ENCODE results near the gene PAFAH2.

PAFAH2 gene

DNA sequence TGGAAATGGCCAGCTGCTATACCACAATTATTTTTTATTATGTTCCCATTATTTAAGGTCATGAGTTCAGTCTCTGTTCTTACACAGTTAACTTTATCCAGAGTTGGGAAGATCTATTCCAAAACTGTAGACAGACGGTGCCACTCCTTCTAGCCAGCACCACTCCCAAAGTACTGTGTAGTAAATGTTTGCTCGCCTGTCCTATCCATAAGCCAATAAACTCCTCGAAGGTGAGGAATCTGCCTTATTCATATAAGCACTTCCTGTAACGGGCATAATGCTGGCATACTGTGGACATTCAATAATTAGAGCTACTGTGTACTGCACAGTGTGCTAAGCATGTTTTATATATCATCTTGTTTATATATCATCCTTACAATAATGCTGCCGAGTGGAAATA lies 65.5 kb downstream of the PAFAH2 start:
- no peak for DNase-seq (ENCODE audit: low spot score)

DNA sequence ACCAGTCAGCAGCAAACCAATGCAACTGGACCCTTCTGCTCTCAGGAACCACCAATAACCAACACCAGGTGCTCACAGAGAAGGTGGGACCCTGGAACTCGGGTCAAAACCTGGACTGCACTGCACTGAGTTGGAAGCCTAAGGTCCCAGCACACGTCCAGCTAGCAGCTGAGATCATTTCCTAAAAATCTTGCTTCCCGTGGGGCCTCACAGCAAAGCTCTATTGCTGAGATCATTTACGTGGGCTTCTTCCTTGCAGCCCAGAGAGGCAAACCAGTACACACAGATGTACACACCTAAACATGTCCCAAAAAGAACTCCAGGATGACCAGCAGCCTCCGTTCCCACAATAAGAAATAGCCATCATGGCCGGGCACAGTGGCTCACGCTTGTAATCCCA lies 68.8 kb downstream of the PAFAH2 start:
- no peak for DNase-seq (ENCODE audit: low spot score)

DNA sequence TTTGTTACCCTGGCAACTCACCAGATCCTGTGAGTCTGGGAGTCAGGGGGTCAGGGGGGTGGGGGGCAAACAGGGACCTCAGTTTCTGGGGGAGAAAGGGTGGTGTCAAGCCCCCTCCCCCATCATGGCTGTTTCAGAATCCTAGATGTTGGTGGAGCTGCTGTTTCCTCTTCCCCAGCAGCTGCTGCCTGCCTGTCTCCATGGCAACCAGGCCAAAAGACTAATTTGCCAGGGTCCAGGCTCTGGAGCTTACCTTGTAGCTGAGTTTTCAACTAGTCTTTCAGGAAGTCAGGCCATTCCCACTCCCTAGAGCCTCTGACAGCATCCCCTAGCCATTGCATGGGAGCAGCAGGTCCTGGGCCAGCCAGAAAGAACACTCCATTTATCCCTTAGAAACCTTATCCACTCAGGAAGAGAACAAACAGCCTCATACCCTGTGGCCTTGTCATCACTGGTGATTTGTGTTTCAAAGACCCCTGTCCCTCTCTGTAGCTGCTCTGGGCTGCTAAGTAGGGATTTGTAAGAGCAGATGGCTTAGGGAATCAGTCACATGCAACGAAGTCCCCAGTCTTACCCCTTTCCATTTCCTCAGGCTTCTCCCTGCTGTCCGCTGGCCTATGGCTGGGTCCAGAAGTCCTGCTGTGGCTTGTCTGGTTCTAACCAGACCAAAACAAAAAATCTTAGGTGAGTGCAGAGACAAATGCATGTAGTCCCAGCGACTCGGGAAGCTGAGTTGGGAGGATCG lies 70.2 kb downstream of the PAFAH2 start:
- DNase-seq (ENCODE audit: low spot score) = no peak

DNA sequence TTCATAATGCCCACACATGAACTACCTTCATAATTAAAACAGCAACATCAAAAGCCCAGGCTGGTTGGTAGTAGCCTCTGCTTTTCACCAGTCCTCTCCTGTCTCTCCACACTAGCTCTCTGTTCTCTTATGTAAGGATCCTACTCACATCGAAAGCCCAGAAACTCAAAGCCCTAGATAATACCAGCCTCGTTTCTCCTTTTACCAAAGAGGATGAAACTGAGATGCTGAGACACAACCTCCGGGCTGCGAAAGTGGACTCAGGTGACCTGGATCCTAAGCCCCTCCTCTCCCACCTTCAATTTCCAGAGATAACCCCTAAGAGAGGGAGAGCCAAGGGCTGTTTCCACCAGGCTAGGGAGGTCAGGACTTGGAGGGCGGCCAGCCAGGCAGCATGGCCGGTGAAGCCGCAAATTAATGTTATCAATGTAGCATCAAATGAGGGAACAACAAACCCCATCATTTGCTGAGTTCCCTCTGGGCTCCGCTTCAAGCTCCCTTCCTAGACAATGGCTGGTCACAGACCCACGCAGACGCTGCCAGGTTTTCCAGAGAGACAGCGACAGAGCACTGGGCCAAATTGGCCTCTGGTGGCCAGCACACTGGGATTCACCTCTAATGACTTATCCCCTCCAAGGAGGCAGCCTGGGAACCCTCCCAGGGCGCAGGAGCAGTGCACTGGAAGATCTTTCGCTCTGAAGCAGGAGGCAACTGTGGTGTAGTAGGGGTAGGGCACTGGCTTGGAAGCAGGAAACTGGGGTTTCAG lies 70.9 kb downstream of the PAFAH2 start:
- peak; percentile 77 for DNase-seq (ENCODE audit: low spot score)

DNA sequence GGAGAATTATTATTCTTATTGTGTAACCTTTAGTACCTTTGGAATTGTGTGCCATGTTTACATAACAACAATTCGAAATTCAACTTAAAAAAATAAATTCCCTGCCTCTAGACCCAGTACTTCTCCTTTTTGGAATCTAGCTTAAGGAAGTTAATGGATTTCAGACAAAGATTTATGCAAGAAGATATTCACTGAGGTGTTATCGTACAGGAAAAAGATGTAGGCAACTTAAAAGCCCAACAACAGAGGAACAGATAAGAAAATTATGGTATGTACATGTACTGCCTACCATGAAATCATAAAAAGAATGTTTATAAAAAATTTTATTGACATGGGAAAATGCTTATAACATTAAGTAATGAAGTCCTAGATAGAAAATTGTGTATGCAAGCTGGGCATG lies 73.4 kb downstream of the PAFAH2 start:
- DNase-seq (ENCODE audit: low spot score) = no peak

DNA sequence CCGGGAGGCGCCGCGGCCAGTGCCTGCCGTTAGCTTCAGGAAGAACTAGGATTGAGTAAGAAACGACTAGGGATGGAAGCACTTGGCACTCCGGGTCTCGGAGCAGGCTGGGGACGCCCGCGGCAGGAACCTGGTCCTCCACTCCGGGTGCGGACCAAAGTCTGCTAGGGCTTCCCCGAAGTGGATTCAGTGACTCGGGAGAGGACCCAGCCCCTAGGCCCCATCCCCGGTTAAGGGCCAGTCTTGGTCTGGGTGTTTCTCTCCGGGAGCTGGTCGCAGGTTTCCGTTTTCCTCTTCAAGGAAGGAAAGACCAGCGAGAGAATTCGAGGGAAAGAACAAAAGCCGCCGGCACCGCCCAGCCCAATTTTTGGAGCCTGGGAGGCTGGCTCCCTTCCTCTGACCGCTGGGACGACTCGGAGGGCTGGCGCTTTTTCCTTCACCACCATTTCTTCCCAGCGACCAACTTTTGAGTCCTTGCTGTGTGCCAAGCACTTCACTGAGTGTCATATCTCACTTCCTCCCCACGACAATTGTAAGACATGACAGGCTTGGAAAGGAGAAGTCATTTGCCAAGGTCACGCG lies 74.8 kb downstream of the PAFAH2 start:
- DNase-seq (ENCODE audit: low spot score) = peak; percentile 40

DNA sequence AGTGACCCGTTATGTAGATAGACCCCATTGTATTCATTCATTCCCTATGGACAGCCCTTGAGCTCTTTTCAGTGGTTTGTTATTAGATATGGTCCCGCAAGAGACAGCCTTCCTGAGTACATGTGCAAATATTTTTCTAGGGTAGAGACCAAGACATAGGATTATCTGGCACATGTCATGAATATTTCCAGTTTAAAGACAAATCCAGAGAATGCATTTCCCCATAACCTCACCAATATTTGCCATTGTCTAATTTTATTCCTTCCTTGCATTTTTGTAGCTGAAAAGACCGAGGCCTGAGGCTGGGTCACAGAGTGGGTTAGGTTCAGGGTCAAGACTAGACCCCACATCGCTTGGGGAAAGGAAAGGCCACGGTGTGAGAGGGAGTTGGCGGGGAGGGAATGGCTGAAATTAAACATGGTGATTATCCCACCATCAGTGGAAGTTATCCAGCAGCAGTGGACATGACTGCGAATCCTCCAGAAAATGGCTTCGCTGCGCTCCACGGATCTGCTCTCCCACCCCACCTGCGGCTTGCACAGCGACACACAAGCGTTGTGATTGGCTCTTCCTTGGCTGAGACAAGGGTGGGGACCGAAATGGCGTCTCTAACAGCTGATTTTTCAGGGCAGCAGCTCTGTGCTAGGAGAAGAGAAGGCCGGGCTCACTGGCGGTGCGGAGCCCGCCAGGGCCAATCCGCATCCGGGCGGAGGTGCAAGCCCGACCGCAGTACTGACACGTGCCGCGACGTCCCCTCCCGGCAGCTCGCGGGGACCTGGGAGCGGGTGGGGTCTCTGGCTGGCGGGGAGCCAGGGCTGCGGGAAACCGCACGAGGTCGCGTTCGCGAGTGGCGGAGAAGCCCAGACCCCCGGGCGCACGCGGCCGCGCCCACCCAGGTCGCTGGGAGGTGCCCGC lies 75.5 kb downstream of the PAFAH2 start:
- peak; percentile 37 for DNase-seq (ENCODE audit: low spot score)

DNA sequence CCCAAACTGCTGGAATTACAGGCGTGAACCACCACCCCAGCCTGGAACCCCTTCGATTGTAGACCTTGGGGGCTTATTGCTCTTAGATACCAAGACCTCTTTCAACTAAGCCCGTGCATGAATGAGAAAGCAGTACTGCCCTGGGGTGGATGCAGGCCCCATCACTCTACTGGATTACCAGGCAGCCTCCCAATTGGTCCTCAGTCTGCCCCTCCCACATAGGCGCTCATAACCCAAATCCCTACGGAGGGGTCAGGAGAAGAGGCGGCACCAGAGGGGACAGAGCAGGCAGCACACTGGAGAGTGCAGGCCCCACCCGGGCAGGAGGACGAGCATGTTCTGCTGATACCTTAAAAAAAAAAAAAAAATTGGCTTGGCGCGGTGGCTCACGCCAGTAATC lies 79.2 kb downstream of the PAFAH2 start:
- DNase-seq (ENCODE audit: low spot score) = no peak

DNA sequence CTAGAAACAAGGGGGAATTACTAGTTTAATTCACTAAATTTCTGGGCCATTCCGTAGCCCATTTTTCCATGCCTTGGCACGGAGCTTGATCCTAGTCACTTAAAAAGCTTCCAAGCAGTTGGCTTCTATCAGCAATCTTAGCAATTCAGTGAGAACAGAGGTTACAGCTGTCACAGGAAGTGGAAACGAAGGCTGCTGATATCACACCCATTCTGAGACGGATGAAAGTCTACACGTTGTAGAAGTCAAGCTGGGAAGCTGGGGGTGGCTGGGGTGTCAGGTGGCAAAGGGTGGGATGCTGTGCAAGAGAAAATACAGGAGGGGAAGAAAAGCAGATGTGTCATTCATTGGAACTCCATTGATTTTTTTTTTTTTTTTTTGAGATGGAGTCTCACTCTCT lies 79.9 kb downstream of the PAFAH2 start:
- no peak for DNase-seq (ENCODE audit: low spot score)

DNA sequence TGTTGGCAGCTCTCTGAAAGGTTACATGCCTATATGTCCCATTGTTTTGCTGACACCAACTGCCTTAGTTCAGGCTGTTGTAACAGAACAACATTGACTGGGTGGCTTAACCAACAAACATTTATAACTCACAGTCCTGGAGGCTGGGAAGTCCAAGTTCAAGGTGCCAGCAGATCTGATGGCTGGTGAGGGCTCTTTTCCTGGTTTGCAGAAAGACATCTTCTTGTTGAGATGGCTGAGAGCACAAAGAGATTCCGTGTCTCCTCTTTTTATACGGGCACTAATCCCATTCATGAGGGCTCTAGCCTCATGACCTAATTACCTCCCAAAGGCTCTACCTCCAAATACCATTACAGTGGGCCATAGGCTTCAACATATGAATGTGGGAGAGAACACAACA lies 81.4 kb downstream of the PAFAH2 start:
- DNase-seq (ENCODE audit: low spot score) = no peak

DNA sequence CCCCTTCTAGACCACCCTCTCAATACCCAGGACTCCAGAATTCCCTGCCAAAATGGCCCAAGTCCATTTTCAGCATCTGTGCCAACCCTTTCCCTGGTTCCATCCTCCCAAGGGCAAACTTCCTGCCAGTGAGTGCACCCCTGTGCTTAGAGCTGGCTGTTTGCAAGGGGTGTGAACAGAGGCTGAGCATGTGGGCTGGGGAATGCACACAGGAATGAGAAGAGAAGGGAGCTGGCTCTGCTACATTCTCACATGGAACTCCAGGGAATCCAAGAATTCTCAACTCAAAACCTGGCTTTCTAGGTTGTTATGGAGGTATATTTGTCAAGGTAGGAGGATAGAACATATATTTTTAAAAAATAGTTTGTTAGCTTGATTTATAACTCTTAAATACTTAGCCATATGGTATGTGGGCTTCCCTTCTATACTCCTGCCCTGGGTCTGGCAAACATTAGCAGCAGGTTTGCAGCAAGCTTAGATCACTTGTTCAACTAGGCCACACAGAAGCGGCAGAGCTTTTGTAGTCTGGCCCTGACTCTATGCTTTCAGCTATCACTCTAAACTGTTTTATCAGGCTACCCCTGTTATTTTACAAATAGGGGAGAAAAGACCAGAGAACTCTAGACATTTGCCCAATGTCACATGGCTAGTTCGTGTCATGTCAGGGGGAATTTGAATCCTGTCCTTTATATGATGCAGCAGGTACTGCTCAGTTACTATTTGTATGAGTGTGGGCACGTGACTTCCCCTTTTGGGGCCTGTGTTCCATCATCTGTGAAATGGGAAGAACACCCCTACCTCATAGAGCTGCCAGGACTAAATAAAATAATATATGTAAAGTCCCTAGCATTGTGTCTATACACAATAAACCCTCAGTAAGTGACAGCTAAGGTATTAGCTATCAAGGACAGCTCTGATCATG lies 83.5 kb downstream of the PAFAH2 start:
- no peak for DNase-seq (ENCODE audit: low spot score)

DNA sequence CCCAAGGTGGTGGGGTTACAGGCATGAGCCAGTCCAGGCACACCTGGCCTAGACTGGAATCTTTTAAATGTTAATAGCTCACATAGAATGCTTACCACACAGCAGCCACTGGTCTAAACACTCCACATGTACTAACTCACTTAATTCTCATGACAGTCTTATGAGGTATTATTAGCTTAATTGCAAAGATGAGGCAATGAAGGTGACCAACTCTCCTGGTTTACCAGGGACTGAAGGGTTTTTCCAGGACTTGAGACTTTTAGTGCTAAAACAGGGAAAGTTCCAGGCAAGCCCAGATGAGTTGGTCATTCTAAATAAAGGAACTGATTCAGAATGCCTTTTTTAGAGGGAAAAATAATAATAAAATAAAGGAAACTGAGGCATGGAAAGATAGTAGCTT lies 84.7 kb downstream of the PAFAH2 start:
- no peak for DNase-seq (ENCODE audit: low spot score)

DNA sequence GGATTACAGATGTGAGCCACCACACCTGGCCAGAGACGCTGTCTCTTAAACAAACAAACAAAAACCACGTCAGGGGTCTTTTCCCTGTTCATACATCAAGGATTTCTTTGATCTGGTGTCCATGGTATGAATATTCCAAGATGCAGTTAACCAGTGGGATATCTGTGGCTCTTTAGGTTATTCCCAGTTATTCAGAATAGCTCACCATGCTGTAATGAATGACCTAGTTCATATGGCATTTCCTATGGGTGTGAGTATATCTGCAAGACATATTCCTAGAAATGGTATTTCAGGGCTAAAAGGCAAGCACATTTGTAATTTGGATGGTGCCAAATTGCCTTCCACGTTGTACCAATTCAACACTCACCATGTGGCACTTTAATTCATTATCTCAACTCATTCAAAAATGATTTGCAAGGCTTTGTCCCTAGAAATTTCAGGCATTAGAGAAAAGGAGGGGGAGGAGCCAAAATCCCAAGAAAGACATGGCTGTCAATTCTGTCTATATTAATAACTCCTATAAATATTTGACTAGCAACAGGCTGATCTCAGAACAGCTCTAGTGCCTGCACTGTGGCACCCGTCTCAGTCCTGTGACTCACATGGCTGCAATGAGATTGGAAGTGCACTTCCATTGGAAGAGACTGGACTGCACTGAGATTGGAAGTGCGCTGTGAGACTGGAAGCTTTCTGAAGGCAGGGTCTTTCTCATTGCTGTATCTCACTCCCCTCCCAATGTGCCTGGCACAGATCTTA lies 85.6 kb downstream of the PAFAH2 start:
- DNase-seq (ENCODE audit: low spot score) = no peak

DNA sequence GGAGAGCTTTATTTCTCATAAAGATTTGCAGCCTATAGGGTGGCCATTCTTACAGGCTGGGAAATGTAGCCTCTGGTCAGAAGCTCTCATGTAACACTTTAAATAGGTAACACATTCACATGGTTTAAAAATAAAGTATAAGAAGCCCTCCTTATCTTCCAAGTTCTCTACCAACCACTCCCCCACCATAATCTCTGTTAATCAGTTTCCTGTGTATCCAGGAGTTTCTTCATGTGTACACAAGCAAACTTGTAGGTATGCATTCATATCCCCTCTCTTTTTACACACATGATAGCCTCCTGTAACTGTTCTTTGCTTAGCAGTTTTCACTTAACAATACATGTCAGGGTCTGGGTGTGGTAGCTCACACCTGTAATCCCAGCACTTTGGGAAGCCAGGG lies 86.7 kb downstream of the PAFAH2 start:
- no peak for DNase-seq (ENCODE audit: low spot score)

Measured in globus pallidus (tissue), 1 donor.